ENCODE data around the gene MSH3.

DNA sequence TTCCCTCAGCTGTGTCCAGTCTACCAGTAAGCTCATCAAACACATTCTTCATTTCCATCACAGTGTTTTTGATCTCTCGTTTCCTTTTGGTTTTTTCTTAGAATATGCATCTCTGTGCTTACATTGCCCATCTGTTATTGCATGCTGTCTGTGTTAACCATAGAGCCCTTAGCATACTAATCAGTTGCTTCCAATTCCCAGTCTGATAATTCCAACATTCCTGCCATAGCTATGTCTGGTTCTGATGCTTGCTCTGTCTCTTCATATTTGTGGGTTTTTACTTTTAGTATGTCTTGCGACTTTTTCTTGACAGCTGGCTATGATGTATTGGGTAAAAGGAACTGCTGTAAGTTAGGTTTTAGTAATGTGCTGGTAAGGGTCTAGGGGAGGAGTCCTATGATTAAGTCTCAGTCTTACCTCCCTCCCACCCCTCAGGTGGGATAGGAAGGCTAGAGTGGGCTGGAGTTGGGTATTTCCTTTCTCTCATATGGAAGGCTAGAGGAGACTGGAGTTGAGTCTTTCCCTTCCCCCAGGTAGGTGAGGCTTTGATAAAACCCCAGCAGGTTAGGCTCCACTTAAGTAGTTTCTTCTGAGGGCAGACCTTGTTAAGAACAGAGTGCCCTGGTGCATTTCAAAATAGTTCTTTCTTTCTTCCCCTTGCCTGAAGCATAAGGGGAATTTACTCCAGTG, 206.6 kb downstream of the MSH3 start:
- TF ChIP-seq, protein P1, sequence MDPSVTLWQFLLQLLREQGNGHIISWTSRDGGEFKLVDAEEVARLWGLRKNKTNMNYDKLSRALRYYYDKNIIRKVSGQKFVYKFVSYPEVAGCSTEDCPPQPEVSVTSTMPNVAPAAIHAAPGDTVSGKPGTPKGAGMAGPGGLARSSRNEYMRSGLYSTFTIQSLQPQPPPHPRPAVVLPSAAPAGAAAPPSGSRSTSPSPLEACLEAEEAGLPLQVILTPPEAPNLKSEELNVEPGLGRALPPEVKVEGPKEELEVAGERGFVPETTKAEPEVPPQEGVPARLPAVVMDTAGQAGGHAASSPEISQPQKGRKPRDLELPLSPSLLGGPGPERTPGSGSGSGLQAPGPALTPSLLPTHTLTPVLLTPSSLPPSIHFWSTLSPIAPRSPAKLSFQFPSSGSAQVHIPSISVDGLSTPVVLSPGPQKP (IDR thresholded peaks at IDR 0.05; ENCODE audit: low read depth, low read length), result no peak
- TF ChIP-seq JUN (IDR thresholded peaks at IDR 0.05) (no peak), E2F6 (IDR thresholded peaks at IDR 0.05; ENCODE audit: borderline replicate concordance, low read depth) (no peak), RCOR1 (IDR thresholded peaks at IDR 0.05; ENCODE audit: low read depth, low read length) (no peak), EHMT2 (IDR thresholded peaks at IDR 0.05; ENCODE audit: low read depth) (no peak), POLR2A (IDR thresholded peaks at IDR 0.05; ENCODE audit: low read length) (no peak), CHD4 (IDR thresholded peaks at IDR 0.05; ENCODE audit: borderline replicate concordance) (no peak), KDM1A (IDR thresholded peaks at IDR 0.05; ENCODE audit: low read depth) (no peak), HEYL (CRISPR knock-in tag; IDR thresholded peaks at IDR 0.05) (no peak), REST (IDR thresholded peaks at IDR 0.05) (no peak)
